IMR-90 (cell line): ENCODE data around the gene TMEM208.

ENCODE experiments used
- CEBPB ChIP-seq: IDR thresholded peaks from 2 replicates; pipeline ENCODE4 v1.6.1; 2012; ENCODE audit warnings: low read depth, low read length, improper control_type of control experiment
- FOS ChIP-seq: fragments of 150-350 bp; IDR thresholded peaks from 2 replicates; pipeline ENCODE4 v1.6.1; 2016; ENCODE audit warnings: low read depth, low read length
- MAZ ChIP-seq: IDR thresholded peaks from 2 replicates; pipeline ENCODE4 v1.6.1; 2012; ENCODE audit warnings: low read depth, mild to moderate bottlenecking, low read length, improper control_type of control experiment, moderate library complexity, borderline replicate concordance
- MXI1 ChIP-seq: IDR thresholded peaks from 2 replicates; pipeline ENCODE4 v1.6.1; 2012; ENCODE audit warnings: low read depth, mild to moderate bottlenecking, low read length, moderate library complexity, borderline replicate concordance
- POLR2A ChIP-seq: IDR thresholded peaks from 2 replicates; pipeline ENCODE4 v1.6.1; 2012; ENCODE audit warnings: mild to moderate bottlenecking, low read depth, low read length
- SMC3 ChIP-seq: fragments of 150-350 bp; IDR thresholded peaks from 2 replicates; pipeline ENCODE4 v1.6.1; 2016; ENCODE audit warnings: low read depth, mild to moderate bottlenecking, antibody characterized with exemption, low read length, moderate library complexity
- TF ChIP-seq, protein P1 (sequence below): conservative IDR thresholded peaks from 2 replicates; pipeline ENCODE4 v1.5.1; 2012; ENCODE audit warnings: mild to moderate bottlenecking, low read depth, low read length, improper control_type of control experiment
- TF ChIP-seq, protein P2 (sequence below): fragments of 150-350 bp; IDR thresholded peaks from 2 replicates; pipeline ENCODE4 v1.6.1; 2016; ENCODE audit warnings: low read depth, mild to moderate bottlenecking, low read length, moderate library complexity, borderline replicate concordance

DNA sequence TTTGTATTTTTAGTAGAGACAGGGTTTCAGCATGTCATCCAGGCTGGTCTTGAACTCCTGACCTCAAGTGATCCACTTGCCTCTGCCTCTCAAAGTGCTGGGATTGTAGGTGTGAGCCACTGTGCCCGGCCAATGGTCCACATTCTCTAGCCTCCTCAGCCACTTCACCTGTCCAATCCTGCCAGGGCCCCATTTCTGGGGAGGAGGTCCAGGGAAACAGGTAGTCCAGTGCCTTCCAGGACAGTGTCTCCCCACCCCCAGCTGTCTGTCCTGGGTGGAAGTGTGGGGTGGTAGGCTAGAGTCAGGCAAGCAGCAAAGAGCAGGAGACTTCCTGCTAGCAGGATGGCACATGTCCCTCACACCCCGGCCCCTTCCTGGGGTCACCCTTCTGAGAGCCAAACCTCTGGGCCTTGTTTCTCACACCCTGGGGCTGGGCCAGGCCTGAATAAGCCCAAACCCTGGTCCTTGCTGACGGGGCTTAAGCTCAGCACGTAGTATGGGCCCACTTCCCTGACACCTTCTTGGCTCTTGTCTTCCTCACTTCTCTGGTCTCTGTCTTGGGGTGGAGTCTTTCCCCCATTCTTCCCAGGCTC is 15.3 kb downstream of the TMEM208 start:
- TF ChIP-seq, protein P1, sequence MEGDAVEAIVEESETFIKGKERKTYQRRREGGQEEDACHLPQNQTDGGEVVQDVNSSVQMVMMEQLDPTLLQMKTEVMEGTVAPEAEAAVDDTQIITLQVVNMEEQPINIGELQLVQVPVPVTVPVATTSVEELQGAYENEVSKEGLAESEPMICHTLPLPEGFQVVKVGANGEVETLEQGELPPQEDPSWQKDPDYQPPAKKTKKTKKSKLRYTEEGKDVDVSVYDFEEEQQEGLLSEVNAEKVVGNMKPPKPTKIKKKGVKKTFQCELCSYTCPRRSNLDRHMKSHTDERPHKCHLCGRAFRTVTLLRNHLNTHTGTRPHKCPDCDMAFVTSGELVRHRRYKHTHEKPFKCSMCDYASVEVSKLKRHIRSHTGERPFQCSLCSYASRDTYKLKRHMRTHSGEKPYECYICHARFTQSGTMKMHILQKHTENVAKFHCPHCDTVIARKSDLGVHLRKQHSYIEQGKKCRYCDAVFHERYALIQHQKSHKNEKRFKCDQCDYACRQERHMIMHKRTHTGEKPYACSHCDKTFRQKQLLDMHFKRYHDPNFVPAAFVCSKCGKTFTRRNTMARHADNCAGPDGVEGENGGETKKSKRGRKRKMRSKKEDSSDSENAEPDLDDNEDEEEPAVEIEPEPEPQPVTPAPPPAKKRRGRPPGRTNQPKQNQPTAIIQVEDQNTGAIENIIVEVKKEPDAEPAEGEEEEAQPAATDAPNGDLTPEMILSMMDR: no peak
- TF ChIP-seq POLR2A (no peak), MAZ (no peak), SMC3 (no peak), MXI1 (no peak), CEBPB (no peak), FOS (no peak)
- TF ChIP-seq, protein P2, sequence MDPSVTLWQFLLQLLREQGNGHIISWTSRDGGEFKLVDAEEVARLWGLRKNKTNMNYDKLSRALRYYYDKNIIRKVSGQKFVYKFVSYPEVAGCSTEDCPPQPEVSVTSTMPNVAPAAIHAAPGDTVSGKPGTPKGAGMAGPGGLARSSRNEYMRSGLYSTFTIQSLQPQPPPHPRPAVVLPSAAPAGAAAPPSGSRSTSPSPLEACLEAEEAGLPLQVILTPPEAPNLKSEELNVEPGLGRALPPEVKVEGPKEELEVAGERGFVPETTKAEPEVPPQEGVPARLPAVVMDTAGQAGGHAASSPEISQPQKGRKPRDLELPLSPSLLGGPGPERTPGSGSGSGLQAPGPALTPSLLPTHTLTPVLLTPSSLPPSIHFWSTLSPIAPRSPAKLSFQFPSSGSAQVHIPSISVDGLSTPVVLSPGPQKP: no peak
